ENCODE measurements around the gene TGIF2. TPM values are rescaled to one million over a fixed set of nuclear protein-coding genes. Genes with fewer than 3 reads are reported as not detected.

TGIF2 gene
- total RNA-seq, 1 donor from 2014 or later = 43.5 TPM

DNA sequence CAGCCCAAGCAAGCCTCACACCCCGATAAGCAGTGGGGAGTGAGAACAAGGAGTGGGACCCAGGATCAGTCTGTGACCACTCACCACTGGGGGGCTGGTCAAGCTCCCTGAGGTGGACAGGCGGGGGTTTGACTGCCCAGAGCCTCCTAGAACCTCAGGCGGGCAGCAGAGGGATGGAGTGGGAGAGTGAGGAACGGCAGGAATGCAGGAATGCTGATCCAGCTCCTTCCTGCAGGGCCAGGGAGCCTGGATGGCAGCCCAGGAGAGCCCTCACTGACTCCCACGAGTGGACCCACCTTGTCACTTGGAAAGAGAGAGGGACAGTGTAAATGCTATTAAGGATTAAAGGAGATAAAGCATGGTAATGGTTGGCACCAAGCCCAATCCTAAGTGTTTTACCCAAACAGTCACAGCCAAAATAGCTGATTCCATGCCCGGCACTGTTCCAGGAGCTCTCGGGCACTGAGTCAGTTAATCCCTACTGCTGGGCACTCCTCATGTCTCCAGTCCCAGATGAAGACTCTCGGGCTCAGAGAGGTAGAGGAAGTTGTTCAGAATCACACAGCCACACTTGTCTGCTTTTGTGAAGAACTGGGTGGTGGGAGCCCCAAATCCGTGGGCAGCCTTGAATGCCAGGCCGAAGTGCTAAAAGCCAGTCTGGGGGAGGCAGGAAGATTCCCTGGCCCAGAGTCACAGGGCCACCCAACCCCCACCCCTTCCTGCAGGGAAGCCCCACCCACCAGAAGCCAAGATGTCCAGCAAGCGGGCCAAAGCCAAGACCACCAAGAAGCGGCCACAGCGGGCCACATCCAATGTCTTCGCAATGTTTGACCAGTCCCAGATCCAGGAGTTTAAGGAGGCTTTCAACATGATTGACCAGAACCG, 29.0 kb upstream of the TGIF2 start:
- H3K36me3 Mint-ChIP-seq = no peaks in the 10 kb centered on the region
- peaks cover 12% of the 10 kb centered on the region for H3K4me1 Mint-ChIP-seq (ENCODE audit: unreplicated experiment)
- H3K27me3 Mint-ChIP-seq = no peaks in the 10 kb centered on the region
- H3K4me3 Mint-ChIP-seq = no peak overlapping the region
- no peak for DNase-seq (ENCODE audit: extremely low spot score, unreplicated experiment)
- no peaks in the 10 kb centered on the region for H3K9me3 Mint-ChIP-seq
- no peak for TF ChIP-seq CTCF (conservative IDR thresholded peaks at IDR 0.05)
- H3K27ac Mint-ChIP-seq = no peak overlapping the region

- Mint-ChIP-seq H3K4me3 (no peak overlapping the region), H3K9me3 (no peaks in the 10 kb centered on the region), H3K27ac (no peak overlapping the region), H3K36me3 (no peaks in the 10 kb centered on the region), H3K27me3 (no peaks in the 10 kb centered on the region), H3K4me1 (ENCODE audit: unreplicated experiment) (peaks cover 5% of the 10 kb centered on the region)
- no peak for DNase-seq (ENCODE audit: extremely low spot score, unreplicated experiment)
- TF ChIP-seq CTCF (conservative IDR thresholded peaks at IDR 0.05) = no peak
Observed at GRCh38 chr20:36546111-36546736, 27.2 kb upstream of the TGIF2 start.

DNA sequence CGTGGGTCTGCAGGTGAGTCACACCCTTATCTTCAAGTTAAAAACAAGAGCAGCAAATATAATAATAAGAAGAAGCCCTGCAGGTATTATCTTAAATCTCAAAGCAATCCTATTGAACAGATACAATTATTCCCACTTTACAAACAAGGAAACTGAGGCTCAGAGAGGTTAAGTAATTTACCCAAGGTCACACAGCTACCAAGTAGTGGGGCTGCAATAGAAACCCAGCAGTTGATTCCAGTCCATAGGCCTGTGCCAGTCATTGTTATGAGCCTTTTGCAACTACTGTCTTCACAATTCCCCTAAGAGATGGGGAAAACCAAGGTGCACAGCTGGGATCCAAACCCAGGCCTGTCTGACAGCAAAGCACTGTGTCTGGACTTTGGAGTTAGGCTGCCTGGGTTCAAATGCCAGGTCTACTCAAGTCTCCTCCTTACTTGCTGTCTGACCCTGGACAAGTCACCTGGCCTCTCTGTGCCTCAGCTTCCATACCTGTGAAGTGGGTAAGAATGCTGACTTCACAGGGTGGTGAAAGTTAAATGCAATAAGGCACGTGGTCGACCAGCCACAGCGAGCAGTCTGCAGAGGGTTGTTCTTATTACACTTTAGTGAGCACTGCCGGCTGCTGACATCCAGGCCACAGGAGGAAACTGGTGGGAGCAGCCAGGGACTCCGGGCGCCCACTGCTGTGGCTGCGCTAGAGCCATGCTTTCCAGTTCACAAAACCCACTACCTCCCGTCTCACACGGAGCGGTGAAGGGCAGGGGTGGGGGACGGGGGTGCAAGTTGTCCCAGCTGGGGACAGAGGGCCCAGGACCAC, 26.0 kb upstream of the TGIF2 start:
- H3K4me1 Mint-ChIP-seq (ENCODE audit: unreplicated experiment) = peaks cover 5% of the 10 kb centered on the region
- no peak overlapping the region for H3K4me3 Mint-ChIP-seq
- H3K27ac Mint-ChIP-seq = no peak overlapping the region
- no peak for DNase-seq (ENCODE audit: extremely low spot score, unreplicated experiment)
- H3K36me3 Mint-ChIP-seq = no peaks in the 10 kb centered on the region
- no peaks in the 10 kb centered on the region for H3K9me3 Mint-ChIP-seq
- no peaks in the 10 kb centered on the region for H3K27me3 Mint-ChIP-seq
- no peak for TF ChIP-seq CTCF (conservative IDR thresholded peaks at IDR 0.05)

- Mint-ChIP-seq H3K27me3 (no peaks in the 10 kb centered on the region), H3K9me3 (no peaks in the 10 kb centered on the region), H3K27ac (no peak overlapping the region), H3K4me3 (no peak overlapping the region), H3K36me3 (no peaks in the 10 kb centered on the region), H3K4me1 (ENCODE audit: unreplicated experiment) (peaks cover 2% of the 10 kb centered on the region)
- TF ChIP-seq CTCF (conservative IDR thresholded peaks at IDR 0.05) = peak; percentile 38
- no peak for DNase-seq (ENCODE audit: extremely low spot score, unreplicated experiment)
Observed at GRCh38 chr20:36548006-36548315, 25.4 kb upstream of the TGIF2 start.

- no peaks in the 10 kb centered on the region for H3K4me1 Mint-ChIP-seq (ENCODE audit: unreplicated experiment)
- no peaks in the 10 kb centered on the region for H3K36me3 Mint-ChIP-seq
- H3K4me3 Mint-ChIP-seq = no peak overlapping the region
- no peak overlapping the region for H3K27ac Mint-ChIP-seq
- no peaks in the 10 kb centered on the region for H3K27me3 Mint-ChIP-seq
- no peak for DNase-seq (ENCODE audit: extremely low spot score, unreplicated experiment)
- no peak for TF ChIP-seq CTCF (conservative IDR thresholded peaks at IDR 0.05)
- no peaks in the 10 kb centered on the region for H3K9me3 Mint-ChIP-seq
Observed at GRCh38 chr20:36548704-36549627, 24.4 kb upstream of the TGIF2 start.

Measured in type B pancreatic cell (in vitro differentiated cells).